GM12874 (cell line): ENCODE measurements around the gene TP53AIP1.

Experiments
- CTCF ChIP-seq: IDR thresholded peaks from 2 replicates; pipeline ENCODE4 v1.5.1; 2011; ENCODE audit warnings: low read depth, mild to moderate bottlenecking, control low read depth, low read length, moderate library complexity; ENCODE audit not compliant: insufficient read depth

The TP53AIP1 gene

DNA sequence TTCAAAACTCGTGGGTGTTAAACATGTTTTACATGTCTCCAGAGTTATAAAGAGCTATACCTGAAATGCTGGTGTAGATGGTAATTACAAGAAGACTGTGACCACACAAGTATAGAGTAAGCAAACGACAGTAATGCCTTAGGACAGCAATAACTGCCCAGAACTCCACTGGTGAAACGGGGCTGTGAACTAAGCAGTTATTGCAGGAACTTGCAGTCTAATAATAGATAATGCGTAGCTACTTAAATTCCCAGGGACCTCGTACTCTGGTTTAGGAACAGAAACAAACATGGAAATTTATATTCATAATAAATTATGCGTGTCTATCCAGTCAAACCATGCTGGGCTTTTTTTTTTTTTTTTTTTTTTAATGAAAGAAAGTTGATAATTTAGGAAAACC is 24.9 kb upstream of the TP53AIP1 start:
- no peak for TF ChIP-seq CTCF

DNA sequence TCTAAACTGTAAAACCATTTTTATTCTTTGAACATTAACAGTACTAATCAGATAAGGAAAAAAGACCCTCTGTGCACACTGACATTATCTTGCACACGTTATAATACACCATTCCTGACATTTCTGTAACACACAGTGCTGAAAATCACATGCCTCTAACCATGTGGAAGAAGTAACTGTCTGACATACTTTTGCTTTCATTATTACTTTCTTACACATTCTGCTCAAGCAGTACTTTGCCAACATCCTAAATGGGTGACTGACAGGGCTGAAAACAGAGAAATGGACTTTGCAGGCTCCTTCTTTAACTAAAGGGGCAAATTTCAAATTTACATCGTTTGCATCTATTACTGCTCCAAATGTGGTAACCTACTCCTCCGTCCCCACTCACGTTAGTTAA is 22.8 kb upstream of the TP53AIP1 start:
- TF ChIP-seq CTCF: no peak

GRCh38 chr11:128964463-128964930 is 21.8 kb upstream of the TP53AIP1 start:
- TF ChIP-seq CTCF: no peak

DNA sequence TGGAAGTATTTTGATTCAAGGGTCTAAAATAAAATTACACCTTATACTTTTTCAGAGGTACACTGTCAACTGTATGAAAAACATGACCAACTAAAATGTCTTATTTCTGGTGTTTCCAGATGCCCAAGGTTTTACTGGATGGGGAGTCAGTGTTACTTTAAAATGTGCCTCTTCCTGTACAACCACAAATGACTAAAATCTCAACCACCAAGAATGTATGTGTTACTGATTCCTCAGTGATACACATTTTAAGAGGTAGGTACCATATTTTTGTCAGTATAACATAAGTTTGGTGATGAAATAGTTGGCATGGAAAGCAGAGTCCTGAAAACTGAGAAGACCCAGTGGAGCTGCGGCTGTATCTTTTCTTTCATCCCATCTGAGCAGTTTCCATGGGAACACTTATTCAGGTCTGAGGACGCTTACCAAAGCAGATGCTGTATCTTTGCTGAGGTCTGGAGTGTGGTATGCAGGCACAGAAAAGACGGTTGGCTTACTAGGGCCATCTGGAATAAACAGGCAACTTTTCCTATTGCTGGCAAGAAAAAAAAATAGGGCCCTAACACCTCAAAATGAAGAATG is 21.2 kb upstream of the TP53AIP1 start:
- TF ChIP-seq CTCF: no peak

DNA sequence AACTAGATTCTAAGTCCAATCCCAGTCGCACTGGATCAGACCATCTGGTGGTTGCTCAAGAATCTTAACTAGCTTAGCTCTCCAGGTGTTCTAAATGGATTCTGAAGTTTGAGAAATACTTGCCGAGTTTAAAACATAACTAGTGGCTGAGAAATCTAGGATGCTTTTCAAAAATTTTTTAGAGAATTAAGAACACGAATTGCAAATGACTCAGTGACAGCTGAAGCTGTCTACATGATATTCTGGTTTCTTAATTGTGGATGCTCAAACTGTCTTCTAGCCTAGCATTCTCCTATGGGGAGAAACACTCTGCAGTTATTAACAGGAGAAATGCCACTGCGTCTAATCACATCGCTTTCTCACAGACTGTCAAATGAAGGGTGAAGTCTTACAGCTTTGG is 20.2 kb upstream of the TP53AIP1 start:
- no peak for TF ChIP-seq CTCF

DNA sequence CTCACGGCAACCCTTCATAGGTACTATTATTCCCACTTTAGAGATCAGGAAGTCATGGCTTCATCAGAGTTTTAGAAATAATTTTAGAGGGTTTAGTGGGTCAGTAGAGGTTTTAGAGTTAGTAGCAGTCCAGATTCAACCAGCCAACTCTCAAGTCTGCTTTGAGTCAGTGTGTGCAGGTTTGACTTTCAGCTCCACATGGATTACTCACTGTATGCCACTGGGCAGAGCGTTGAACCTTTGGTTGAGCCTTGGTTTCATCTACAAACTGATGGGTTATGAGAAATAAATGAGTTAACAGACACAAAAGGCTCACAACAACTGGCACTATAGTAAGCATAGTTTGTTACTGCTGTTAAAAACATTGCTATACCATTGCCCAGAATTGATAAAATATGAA is 19.0 kb upstream of the TP53AIP1 start:
- no peak for TF ChIP-seq CTCF

DNA sequence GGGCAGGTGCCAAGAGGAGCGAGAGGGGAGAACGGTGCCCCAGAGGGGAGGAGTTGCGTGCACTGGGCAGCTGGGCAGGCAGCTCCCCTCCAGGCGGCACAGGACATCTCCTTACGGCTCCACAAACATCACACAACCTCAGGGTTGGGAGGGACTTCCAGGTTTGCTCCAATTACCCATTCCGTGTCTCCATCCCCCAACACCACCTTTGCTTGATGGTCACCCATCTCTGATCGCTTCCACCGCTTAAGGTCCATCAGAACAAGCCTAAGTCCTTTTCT is 14.5 kb upstream of the TP53AIP1 start:
- TF ChIP-seq CTCF: no peak
